GM12878 (cell line): ENCODE measurements around the gene SULF2.

Source experiments
- BRCA1 ChIP-seq: IDR thresholded peaks from 2 replicates; pipeline ENCODE4 v1.6.1; 2011; ENCODE audit warnings: low read depth, low read length, improper control_type of control experiment
- CTCF ChIP-seq, 3 experiments: IDR thresholded peaks in 2 of 3; conservative IDR thresholded peaks in 1 of 3; 2 replicates each; pipeline ENCODE4 v1.5.1; 2011; ENCODE audit warnings: low read depth in 3 of 3, low read length in 3 of 3, mild to moderate bottlenecking in 3 of 3, control low read depth in 2 of 3, moderate library complexity in 2 of 3, inconsistent platforms in 1 of 3, mixed read lengths in 1 of 3; ENCODE audit not compliant: control insufficient read depth in 2 of 3, insufficient read depth in 1 of 3; ENCODE audit errors: extremely low read depth in 1 of 3
- EZH2 ChIP-seq: IDR thresholded peaks from 2 replicates; pipeline ENCODE4 v1.6.1; 2012; ENCODE audit warnings: low read depth, mild to moderate bottlenecking, control low read depth, inconsistent platforms, low read length, borderline replicate concordance; ENCODE audit not compliant: control insufficient read depth
- FOS ChIP-seq: IDR thresholded peaks from 3 replicates; pipeline ENCODE4 v1.6.1; 2011; ENCODE audit warnings: borderline replicate concordance; ENCODE audit not compliant: insufficient read length; ENCODE audit errors: extremely low read depth
- JUNB ChIP-seq: IDR thresholded peaks from 2 replicates; pipeline ENCODE4 v1.6.1; 2016; ENCODE audit warnings: antibody characterized with exemption, mild to moderate bottlenecking
- SIN3A ChIP-seq: IDR thresholded peaks from 2 replicates; pipeline ENCODE4 v1.6.1; 2012; ENCODE audit warnings: low read depth, low read length, improper control_type of control experiment
- TAF1 ChIP-seq: IDR thresholded peaks from 2 replicates; pipeline ENCODE4 v1.6.1; 2011; ENCODE audit warnings: mild to moderate bottlenecking, low read depth, low read length, borderline replicate concordance
- YBX1 ChIP-seq: fragments of 450-650 bp; IDR thresholded peaks from 2 replicates; pipeline ENCODE4 v1.6.1; 2016; ENCODE audit warnings: antibody characterized with exemption
- ZNF622 ChIP-seq: fragments of 450-650 bp; IDR thresholded peaks from 2 replicates; pipeline ENCODE4 v1.6.1; 2017; ENCODE audit warnings: mild to moderate bottlenecking, inconsistent platforms
- TF ChIP-seq, protein P1 (sequence below): IDR thresholded peaks from 2 replicates; pipeline ENCODE4 v1.6.1; 2011; ENCODE audit warnings: low read depth, mild to moderate bottlenecking, low read length, moderate library complexity, borderline replicate concordance; ENCODE audit errors: extremely low read depth
- TF ChIP-seq, protein P2 (sequence below): IDR thresholded peaks from 2 replicates; pipeline ENCODE4 v1.6.1; 2011; ENCODE audit warnings: low read depth, low read length, improper control_type of control experiment, borderline replicate concordance

- TF ChIP-seq, protein P1, sequence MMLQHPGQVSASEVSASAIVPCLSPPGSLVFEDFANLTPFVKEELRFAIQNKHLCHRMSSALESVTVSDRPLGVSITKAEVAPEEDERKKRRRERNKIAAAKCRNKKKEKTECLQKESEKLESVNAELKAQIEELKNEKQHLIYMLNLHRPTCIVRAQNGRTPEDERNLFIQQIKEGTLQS = no peak
- TF ChIP-seq SIN3A = no peak
- TF ChIP-seq, protein P2, sequence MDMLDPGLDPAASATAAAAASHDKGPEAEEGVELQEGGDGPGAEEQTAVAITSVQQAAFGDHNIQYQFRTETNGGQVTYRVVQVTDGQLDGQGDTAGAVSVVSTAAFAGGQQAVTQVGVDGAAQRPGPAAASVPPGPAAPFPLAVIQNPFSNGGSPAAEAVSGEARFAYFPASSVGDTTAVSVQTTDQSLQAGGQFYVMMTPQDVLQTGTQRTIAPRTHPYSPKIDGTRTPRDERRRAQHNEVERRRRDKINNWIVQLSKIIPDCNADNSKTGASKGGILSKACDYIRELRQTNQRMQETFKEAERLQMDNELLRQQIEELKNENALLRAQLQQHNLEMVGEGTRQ = no peak
- TF ChIP-seq EZH2 = no peak
- no peak for TF ChIP-seq CTCF (IDR thresholded peaks at IDR 0.05 in 2 of 3, conservative IDR thresholded peaks at IDR 0.05 in 1 of 3; ENCODE audit: control insufficient read depth in 2 of 3, extremely low read depth in 1 of 3, insufficient read depth in 1 of 3, low read depth in 3 of 3, low read length in 3 of 3)
- no peak for TF ChIP-seq FOS
- no peak for TF ChIP-seq YBX1
- TF ChIP-seq JUNB = no peak
- TF ChIP-seq ZNF622 = no peak
- TF ChIP-seq TAF1 = no peak
- no peak for TF ChIP-seq BRCA1
Observed at GRCh38 chr20:47711046-47711752, 74.1 kb downstream of the SULF2 start.
